ENCODE measurements around the gene BRAP. TPM values are rescaled to one million over a fixed set of nuclear protein-coding genes. Genes with fewer than 3 reads are reported as not detected.
"Not testable (repeated sequence)": the region's sequence is repeated elsewhere in the genome, so short reads cannot be mapped to it uniquely, and the experiment has no call there.

Gene BRAP
- polyA plus RNA-seq, 3 donors = 7.0 to 14.5 (median 10.2) TPM

DNA sequence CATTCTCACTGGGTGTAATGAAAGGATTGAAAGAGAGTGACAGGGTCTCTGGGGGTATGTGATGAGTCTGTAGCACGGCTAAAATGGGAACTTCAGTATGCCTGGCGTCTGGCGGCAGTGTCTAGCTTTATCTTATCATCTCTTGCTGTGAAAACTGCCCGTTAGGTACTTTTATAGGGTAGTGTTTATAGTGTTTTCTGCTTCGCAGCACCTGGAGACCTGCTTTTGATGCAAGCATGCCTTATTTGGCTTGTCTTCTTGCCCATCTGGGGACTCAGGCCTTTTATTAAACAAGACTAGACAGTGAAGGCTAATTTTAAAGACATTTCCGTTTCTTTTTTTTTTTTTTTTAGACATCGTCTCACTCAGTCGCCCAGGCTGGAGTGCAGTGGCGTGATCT lies 44.7 kb upstream of the BRAP start:
- Histone ChIP-seq H3K79me2 (ENCODE audit: insufficient read depth, low read length) (no peaks in the 10 kb centered on the region), H3K9ac (ENCODE audit: insufficient read depth, low read length, poor library complexity, severe bottlenecking) (no peak overlapping the region), H3K4me1 (ENCODE audit: control insufficient read depth in 1 of 2, insufficient read depth in 2 of 2, low read length in 2 of 2) (no peaks in the 10 kb centered on the region), H3K4me3 (replicated peaks in 1 of 3; ENCODE audit: low read depth in 2 of 3, low read length in 3 of 3) (no peak overlapping the region), H3K27me3 (ENCODE audit: control insufficient read depth in 2 of 2, insufficient read depth in 2 of 2, low read length in 2 of 2) (no peaks in the 10 kb centered on the region), H2AFZ (ENCODE audit: insufficient read depth, low read depth, low read length, poor library complexity, severe bottlenecking) (no peak overlapping the region), H3K36me3 (replicated peaks in 1 of 2; ENCODE audit: control insufficient read depth in 1 of 2, insufficient read depth in 2 of 2, low read length in 2 of 2) (peaks cover 53 to 89% of the 10 kb centered on the region in 2 donors), H3K9me3 (replicated peaks in 1 of 2; ENCODE audit: control insufficient read depth in 1 of 2, insufficient read depth in 1 of 2, low read length in 2 of 2) (no peaks in the 10 kb centered on the region), H4K20me1 (ENCODE audit: insufficient read depth, low read length) (no peaks in the 10 kb centered on the region), H3K4me2 (replicated peaks; ENCODE audit: extremely low read depth, low read length, poor library complexity, severe bottlenecking) (no peak overlapping the region), H3K27ac (ENCODE audit: low read depth in 1 of 2, low read length in 2 of 2) (no peak overlapping the region)
- intact Hi-C loops (cut with micrococcal nuclease) = no loop called here
- Mint-ChIP-seq H3K9me3 (no peaks in the 10 kb centered on the region), H3K27ac (no peak overlapping the region), H3K36me3 (peaks cover 65 to 70% of the 10 kb centered on the region in 2 donors), H3K27me3 (ENCODE audit: low read depth in 3 of 3) (peaks cover 0 to 3% (median 0%) of the 10 kb centered on the region in 3 donors), H3K4me3 (no peak overlapping the region), H3K4me1 (no peaks in the 10 kb centered on the region)
- TF ChIP-seq, protein P1, sequence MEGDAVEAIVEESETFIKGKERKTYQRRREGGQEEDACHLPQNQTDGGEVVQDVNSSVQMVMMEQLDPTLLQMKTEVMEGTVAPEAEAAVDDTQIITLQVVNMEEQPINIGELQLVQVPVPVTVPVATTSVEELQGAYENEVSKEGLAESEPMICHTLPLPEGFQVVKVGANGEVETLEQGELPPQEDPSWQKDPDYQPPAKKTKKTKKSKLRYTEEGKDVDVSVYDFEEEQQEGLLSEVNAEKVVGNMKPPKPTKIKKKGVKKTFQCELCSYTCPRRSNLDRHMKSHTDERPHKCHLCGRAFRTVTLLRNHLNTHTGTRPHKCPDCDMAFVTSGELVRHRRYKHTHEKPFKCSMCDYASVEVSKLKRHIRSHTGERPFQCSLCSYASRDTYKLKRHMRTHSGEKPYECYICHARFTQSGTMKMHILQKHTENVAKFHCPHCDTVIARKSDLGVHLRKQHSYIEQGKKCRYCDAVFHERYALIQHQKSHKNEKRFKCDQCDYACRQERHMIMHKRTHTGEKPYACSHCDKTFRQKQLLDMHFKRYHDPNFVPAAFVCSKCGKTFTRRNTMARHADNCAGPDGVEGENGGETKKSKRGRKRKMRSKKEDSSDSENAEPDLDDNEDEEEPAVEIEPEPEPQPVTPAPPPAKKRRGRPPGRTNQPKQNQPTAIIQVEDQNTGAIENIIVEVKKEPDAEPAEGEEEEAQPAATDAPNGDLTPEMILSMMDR (IDR thresholded peaks at IDR 0.05) = no peak
- WGBS (ENCODE audit: insufficient coverage) = 100% methylated on average over 4 of the region's 9 CpGs
- DNase-seq = no peak

DNA sequence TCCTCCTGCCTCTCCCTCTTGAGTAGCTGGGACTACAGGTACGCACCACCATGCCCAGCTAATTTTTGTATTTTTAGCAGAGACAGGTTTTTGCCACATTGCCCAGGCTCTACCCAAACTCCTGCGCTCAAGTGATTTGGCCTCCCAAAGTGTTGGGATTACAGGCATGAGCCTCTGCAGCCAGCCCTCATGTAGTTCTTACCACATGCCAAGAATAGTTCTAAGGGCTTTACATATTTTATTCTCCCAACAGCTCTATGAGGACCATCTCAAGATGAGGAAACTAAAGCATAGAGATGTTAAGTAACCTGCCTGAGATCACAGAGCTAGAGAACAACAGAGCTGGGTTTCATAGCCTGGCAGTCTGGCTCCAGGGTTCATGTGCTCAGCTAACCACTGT lies 43.0 kb upstream of the BRAP start:
- WGBS (ENCODE audit: insufficient coverage) = 94% methylated on average over 2 of the region's 2 CpGs
- H3K36me3 Mint-ChIP-seq = peaks cover 67 to 72% of the 10 kb centered on the region in 2 donors

GRCh38 chr12:111723646-111724360 lies 38.0 kb upstream of the BRAP start:
- 100% methylated on average over 17 of the region's 46 CpGs for WGBS (ENCODE audit: insufficient coverage)
- H3K79me2 ChIP-seq (ENCODE audit: insufficient read depth, low read length); H3K9ac ChIP-seq (ENCODE audit: insufficient read depth, low read length, poor library complexity, severe bottlenecking); H3K9me3 ChIP-seq (replicated peaks in 1 of 2; ENCODE audit: control insufficient read depth in 1 of 2, insufficient read depth in 1 of 2, low read length in 2 of 2); H3K4me1 Mint-ChIP-seq; H3K4me1 ChIP-seq (ENCODE audit: control insufficient read depth in 1 of 2, insufficient read depth in 2 of 2, low read length in 2 of 2); H3K4me2 ChIP-seq (replicated peaks; ENCODE audit: extremely low read depth, low read length, poor library complexity, severe bottlenecking); H4K20me1 ChIP-seq (ENCODE audit: insufficient read depth, low read length); H3K27me3 Mint-ChIP-seq (ENCODE audit: low read depth in 3 of 3); H3K4me3 Mint-ChIP-seq; H3K9me3 Mint-ChIP-seq; DNase-seq; intact Hi-C loops (cut with micrococcal nuclease); H3K27ac Mint-ChIP-seq; H2AFZ ChIP-seq (ENCODE audit: insufficient read depth, low read depth, low read length, poor library complexity, severe bottlenecking); H3K4me3 ChIP-seq (replicated peaks in 1 of 3; ENCODE audit: low read depth in 2 of 3, low read length in 3 of 3); H3K27ac ChIP-seq (ENCODE audit: low read depth in 1 of 2, low read length in 2 of 2); H3K27me3 ChIP-seq (ENCODE audit: control insufficient read depth in 2 of 2, insufficient read depth in 2 of 2, low read length in 2 of 2): not testable (repeated sequence)
- H3K36me3 ChIP-seq (replicated peaks in 1 of 2; ENCODE audit: control insufficient read depth in 1 of 2, insufficient read depth in 2 of 2, low read length in 2 of 2) = peaks cover 39 to 67% of the 10 kb centered on the region in 2 donors
- H3K36me3 Mint-ChIP-seq = peaks cover 52 to 68% of the 10 kb centered on the region in 2 donors

More for the DNA sequence above, 43.0 kb upstream of the BRAP start:
- no peaks in the 10 kb centered on the region for H4K20me1 ChIP-seq (ENCODE audit: insufficient read depth, low read length)
- no peak overlapping the region for H3K4me3 Mint-ChIP-seq
- H3K4me2 ChIP-seq (replicated peaks; ENCODE audit: extremely low read depth, low read length, poor library complexity, severe bottlenecking) = no peak overlapping the region
- H3K27ac Mint-ChIP-seq = no peak overlapping the region
- H2AFZ ChIP-seq (ENCODE audit: insufficient read depth, low read depth, low read length, poor library complexity, severe bottlenecking) = no peak overlapping the region
- intact Hi-C loops (cut with micrococcal nuclease) = no loop called here
- H3K79me2 ChIP-seq (ENCODE audit: insufficient read depth, low read length) = no peaks in the 10 kb centered on the region
- peaks cover 52 to 81% of the 10 kb centered on the region in 2 donors for H3K36me3 ChIP-seq (replicated peaks in 1 of 2; ENCODE audit: control insufficient read depth in 1 of 2, insufficient read depth in 2 of 2, low read length in 2 of 2)
- no peak overlapping the region for H3K4me3 ChIP-seq (replicated peaks in 1 of 3; ENCODE audit: low read depth in 2 of 3, low read length in 3 of 3)
- H3K4me1 Mint-ChIP-seq = no peaks in the 10 kb centered on the region
- H3K9me3 ChIP-seq (replicated peaks in 1 of 2; ENCODE audit: control insufficient read depth in 1 of 2, insufficient read depth in 1 of 2, low read length in 2 of 2) = no peaks in the 10 kb centered on the region
- no peaks in the 10 kb centered on the region for H3K27me3 ChIP-seq (ENCODE audit: control insufficient read depth in 2 of 2, insufficient read depth in 2 of 2, low read length in 2 of 2)
- TF ChIP-seq, protein P1 (IDR thresholded peaks at IDR 0.05) = no peak
- no peak for DNase-seq
- H3K9me3 Mint-ChIP-seq = peaks cover 0 to 4% (median 0%) of the 10 kb centered on the region in 7 donors
- no peak overlapping the region for H3K9ac ChIP-seq (ENCODE audit: insufficient read depth, low read length, poor library complexity, severe bottlenecking)
- H3K27ac ChIP-seq (ENCODE audit: low read depth in 1 of 2, low read length in 2 of 2) = no peak overlapping the region
- peaks cover 0 to 2% (median 0%) of the 10 kb centered on the region in 3 donors for H3K27me3 Mint-ChIP-seq (ENCODE audit: low read depth in 3 of 3)
- H3K4me1 ChIP-seq (ENCODE audit: control insufficient read depth in 1 of 2, insufficient read depth in 2 of 2, low read length in 2 of 2) = no peaks in the 10 kb centered on the region

Data from CD14-positive monocyte (primary cell).